Measurements from ENCODE around the gene NFIA. TPM values are rescaled to one million over a fixed set of nuclear protein-coding genes. Genes with fewer than 3 reads are reported as not detected.

Gene NFIA
- total RNA-seq, 1 experiment from 2014 or later = 0.35 TPM

DNA sequence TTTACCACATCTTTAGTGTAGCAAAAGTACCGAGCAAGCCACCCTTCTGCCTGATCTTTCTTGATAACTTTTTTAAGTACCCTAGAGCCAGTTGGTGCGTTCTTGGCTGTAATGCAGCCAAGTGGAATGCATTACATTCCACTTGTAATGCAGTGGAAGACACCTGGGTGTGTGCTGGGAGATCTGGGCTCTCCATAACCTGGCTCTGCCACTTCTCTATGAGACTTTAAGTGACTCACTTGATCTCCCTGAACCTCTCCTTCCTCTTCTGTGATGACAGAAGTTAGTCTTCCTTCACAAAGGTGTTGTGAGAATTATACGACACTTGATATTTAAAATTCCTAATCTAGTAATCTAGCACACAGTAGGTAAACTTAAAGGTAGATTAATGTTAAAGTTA is 35.3 kb upstream of the NFIA start:
- no peak overlapping the region for H3K4me2 ChIP-seq (ENCODE audit: insufficient read depth, insufficient read length, low read length)
- H2BK120ac ChIP-seq (ENCODE audit: low read depth, low read length, poor library complexity, severe bottlenecking) = no peak overlapping the region
- H3K4me1 ChIP-seq (ENCODE audit: insufficient read depth, low read length) = no peaks in the 10 kb centered on the region; the same call in 1 of the 2 replicates
- H2BK12ac ChIP-seq (ENCODE audit: insufficient read length, low read depth, low read length) = no peak overlapping the region
- Mint-ChIP-seq H3K9me3 (no peaks in the 10 kb centered on the region), H3K4me1 (peaks cover 17 to 21% of the 10 kb centered on the region in 2 experiments), H3K4me3 (no peak overlapping the region), H3K27ac (no peak overlapping the region), H3K27me3 (ENCODE audit: low read depth) (peaks cover 57% of the 10 kb centered on the region), H3K36me3 (ENCODE audit: insufficient read depth in 1 of 3, low read depth in 3 of 3) (no peaks in the 10 kb centered on the region; a peak in 1 of 7 replicates)
- no peak overlapping the region for H2BK5ac ChIP-seq (ENCODE audit: insufficient read length, low read length)
- no peaks in the 10 kb centered on the region for H3K79me1 ChIP-seq (ENCODE audit: insufficient read depth, low read depth, low read length, poor library complexity, severe bottlenecking)
- H3K9me3 ChIP-seq (ENCODE audit: control insufficient read depth, low read depth, low read length) = no peaks in the 10 kb centered on the region
- no peak overlapping the region for H3K27ac ChIP-seq (ENCODE audit: insufficient read length, low read depth, low read length)
- H2BK15ac ChIP-seq (ENCODE audit: low read depth, low read length) = no peak overlapping the region
- no peak overlapping the region for H3T11ph ChIP-seq (ENCODE audit: low read length)
- H3K14ac ChIP-seq (ENCODE audit: insufficient read depth, low read length) = no peak overlapping the region
- H3K56ac ChIP-seq (ENCODE audit: insufficient read length, low read depth, low read length) = no peak overlapping the region
- no peak overlapping the region for H2AFZ ChIP-seq (ENCODE audit: low read length)
- no peak overlapping the region for H3K9ac ChIP-seq (ENCODE audit: extremely low read depth, insufficient read length, low read length)
- H3K4ac ChIP-seq (ENCODE audit: low read depth, low read length) = no peak overlapping the region
- DNase-seq = no peak
- no peak overlapping the region for H4K8ac ChIP-seq (replicated peaks; ENCODE audit: insufficient read length, low read depth, low read length)
- H2AK5ac ChIP-seq (ENCODE audit: insufficient read length, low read length) = no peak overlapping the region
- no CpG with 5 or more reads among the region's 3 CpGs for WGBS (ENCODE audit: extremely low coverage, insufficient read length, low lambda C conversion rate)
- H3K23ac ChIP-seq (ENCODE audit: insufficient read length, low read depth, low read length) = no peak overlapping the region
- H3K18ac ChIP-seq (ENCODE audit: insufficient read length, low read depth, low read length) = no peak overlapping the region
- H4K91ac ChIP-seq (ENCODE audit: insufficient read length, low read depth, low read length) = no peak overlapping the region
- H3K23me2 ChIP-seq (ENCODE audit: insufficient read length, low read depth, low read length, poor library complexity, severe bottlenecking) = peaks cover 9% of the 10 kb centered on the region
- H3K27me3 ChIP-seq (ENCODE audit: insufficient read depth, low read length) = peaks cover 13% of the 10 kb centered on the region
- H2BK20ac ChIP-seq (ENCODE audit: low read depth, low read length, poor library complexity, severe bottlenecking) = no peak overlapping the region
- no peaks in the 10 kb centered on the region for H3K79me2 ChIP-seq (ENCODE audit: insufficient read depth, low read length)
- no peak overlapping the region for H4K5ac ChIP-seq (ENCODE audit: insufficient read length, low read depth, low read length)
- H4K20me1 ChIP-seq (ENCODE audit: control insufficient read depth, insufficient read depth, insufficient read length) = no peaks in the 10 kb centered on the region
- TF ChIP-seq, protein P1, sequence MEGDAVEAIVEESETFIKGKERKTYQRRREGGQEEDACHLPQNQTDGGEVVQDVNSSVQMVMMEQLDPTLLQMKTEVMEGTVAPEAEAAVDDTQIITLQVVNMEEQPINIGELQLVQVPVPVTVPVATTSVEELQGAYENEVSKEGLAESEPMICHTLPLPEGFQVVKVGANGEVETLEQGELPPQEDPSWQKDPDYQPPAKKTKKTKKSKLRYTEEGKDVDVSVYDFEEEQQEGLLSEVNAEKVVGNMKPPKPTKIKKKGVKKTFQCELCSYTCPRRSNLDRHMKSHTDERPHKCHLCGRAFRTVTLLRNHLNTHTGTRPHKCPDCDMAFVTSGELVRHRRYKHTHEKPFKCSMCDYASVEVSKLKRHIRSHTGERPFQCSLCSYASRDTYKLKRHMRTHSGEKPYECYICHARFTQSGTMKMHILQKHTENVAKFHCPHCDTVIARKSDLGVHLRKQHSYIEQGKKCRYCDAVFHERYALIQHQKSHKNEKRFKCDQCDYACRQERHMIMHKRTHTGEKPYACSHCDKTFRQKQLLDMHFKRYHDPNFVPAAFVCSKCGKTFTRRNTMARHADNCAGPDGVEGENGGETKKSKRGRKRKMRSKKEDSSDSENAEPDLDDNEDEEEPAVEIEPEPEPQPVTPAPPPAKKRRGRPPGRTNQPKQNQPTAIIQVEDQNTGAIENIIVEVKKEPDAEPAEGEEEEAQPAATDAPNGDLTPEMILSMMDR (conservative IDR thresholded peaks at IDR 0.05) = no peak

Data from H9 (cell line).